Chondrocyte (in vitro differentiated cells): Measurements from ENCODE around the gene DIAPH2. TPM values are rescaled to one million over a fixed set of nuclear protein-coding genes. Genes with fewer than 3 reads are reported as not detected.

Experiments
- DNase-seq: peaks from one replicate; pipeline ENCODE4 v3.0.0; 2021; ENCODE audit warnings: mixed read lengths, low spot score
- H3K27ac Mint-ChIP-seq: one replicate; pipeline ENCODE4 v1.8.0; 2021; ENCODE audit warnings: mild to moderate bottlenecking, moderate library complexity, mixed read lengths; ENCODE audit not compliant: unreplicated experiment
- H3K27me3 Mint-ChIP-seq: 2 replicates; pipeline ENCODE4 v1.8.0; 2021; ENCODE audit warnings: low read depth, mixed read lengths
- H3K36me3 Mint-ChIP-seq: 2 replicates; pipeline ENCODE4 v1.8.0; 2021; ENCODE audit warnings: low read depth, mixed read lengths
- H3K4me1 Mint-ChIP-seq: 2 replicates; pipeline ENCODE4 v1.8.0; 2021; ENCODE audit warnings: low read depth, mild to moderate bottlenecking, mixed read lengths
- H3K4me3 Mint-ChIP-seq: one replicate; pipeline ENCODE4 v1.8.0; 2021; ENCODE audit warnings: mild to moderate bottlenecking, moderate library complexity, mixed read lengths; ENCODE audit not compliant: unreplicated experiment
- H3K9me3 Mint-ChIP-seq: 2 replicates; pipeline ENCODE4 v1.8.0; 2021; ENCODE audit warnings: low read depth, mixed read lengths
- CTCF ChIP-seq: fragments of 200-600 bp; sonication (generic); IDR thresholded peaks from 2 replicates; pipeline ENCODE4 v1.5.0; 2021; ENCODE audit warnings: antibody characterized with exemption, mild to moderate bottlenecking, moderate library complexity
- total RNA-seq: library from RNA; stranded (reverse); gene quantifications from 3 replicates; pipeline ENCODE4 v1.2.1, GENCODE V29; 2021

The DIAPH2 gene
- total RNA-seq, 1 donor from 2014 or later, result 14.5 TPM

GRCh38 chrX:97525981-97526380, 841.3 kb downstream of the DIAPH2 start:
- H3K36me3 Mint-ChIP-seq, result peaks cover 8% of the 10 kb centered on the region
- TF ChIP-seq CTCF, result no peak
- no peaks in the 10 kb centered on the region for H3K27me3 Mint-ChIP-seq
- no peak overlapping the region for H3K4me3 Mint-ChIP-seq
- H3K27ac Mint-ChIP-seq, result no peak overlapping the region
- no peak for DNase-seq
- peaks cover 30% of the 10 kb centered on the region for H3K9me3 Mint-ChIP-seq
- peaks cover 7% of the 10 kb centered on the region for H3K4me1 Mint-ChIP-seq

- Mint-ChIP-seq H3K9me3 (peaks cover 37% of the 10 kb centered on the region), H3K36me3 (peaks cover 10% of the 10 kb centered on the region), H3K4me3 (no peak overlapping the region), H3K27me3 (no peaks in the 10 kb centered on the region), H3K27ac (no peak overlapping the region), H3K4me1 (peaks cover 7% of the 10 kb centered on the region)
- no peak for TF ChIP-seq CTCF
- DNase-seq, result no peak
Measured at GRCh38 chrX:97527725-97528124, 843.1 kb downstream of the DIAPH2 start.

GRCh38 chrX:97529536-97530200, 845.0 kb downstream of the DIAPH2 start:
- peaks cover 37% of the 10 kb centered on the region for H3K9me3 Mint-ChIP-seq
- no peak for DNase-seq
- peaks cover 7% of the 10 kb centered on the region for H3K4me1 Mint-ChIP-seq
- no peak for TF ChIP-seq CTCF
- H3K36me3 Mint-ChIP-seq, result peaks cover 10% of the 10 kb centered on the region
- no peaks in the 10 kb centered on the region for H3K27me3 Mint-ChIP-seq
- no peak overlapping the region for H3K4me3 Mint-ChIP-seq
- H3K27ac Mint-ChIP-seq, result no peak overlapping the region

- Mint-ChIP-seq H3K4me1 (peaks cover 7% of the 10 kb centered on the region), H3K4me3 (no peak overlapping the region), H3K36me3 (peaks cover 3% of the 10 kb centered on the region), H3K9me3 (peaks cover 32% of the 10 kb centered on the region), H3K27me3 (no peaks in the 10 kb centered on the region), H3K27ac (no peak overlapping the region)
- no peak for DNase-seq
- no peak for TF ChIP-seq CTCF
Measured at GRCh38 chrX:97531825-97532224, 847.2 kb downstream of the DIAPH2 start.

- DNase-seq, result no peak
- Mint-ChIP-seq H3K4me3 (no peak overlapping the region), H3K36me3 (no peaks in the 10 kb centered on the region), H3K9me3 (no peaks in the 10 kb centered on the region), H3K27ac (no peak overlapping the region), H3K27me3 (no peaks in the 10 kb centered on the region), H3K4me1 (no peaks in the 10 kb centered on the region)
- no peak for TF ChIP-seq CTCF
Measured at GRCh38 chrX:97538745-97539144, 854.1 kb downstream of the DIAPH2 start.
